IMR-90 (cell line): ENCODE measurements around the gene PSEN2. TPM values are rescaled to one million over a fixed set of nuclear protein-coding genes. Genes with fewer than 3 reads are reported as not detected.

Experiments
- ATAC-seq: fragments of 200-7000 bp; cut with Tn5 transposase; 2 replicates; pipeline ENCODE4 v1.9.1; 2020; ENCODE audit warnings: low read depth, mild to moderate bottlenecking, moderate library complexity
- BruUV-seq: library from RNA; stranded (reverse); fragments of 400-500 nt; replicated peaks from 2 replicates; lab custom pipeline; 2021; lab: Mats Ljungman, UMichigan
- CTCF ChIA-PET: fragments of 300-600 bp; formaldehyde crosslinking; extraction: SDS; loops from one replicate; lab custom pipeline; 2021; ENCODE audit warnings: antibody characterized with exemption; lab: Yijun Ruan, JAX
- POLR2A ChIA-PET: fragments of 300-600 bp; sonication (Branson Sonifier 250); formaldehyde crosslinking; loops from one replicate; lab custom pipeline; 2022; ENCODE audit warnings: antibody characterized with exemption; ENCODE audit not compliant: unreplicated experiment; lab: Charles Lee
- DNase-seq: peaks from one replicate; pipeline ENCODE4 v3.0.0; 2013
- H2AFZ ChIP-seq: replicated peaks from 2 replicates; pipeline ENCODE3; 2013; ENCODE audit warnings: low read length, mild to moderate bottlenecking; ENCODE audit not compliant: poor library complexity
- H2AK5ac ChIP-seq: 2 replicates; pipeline ENCODE4 v1.6.1; 2013; ENCODE audit warnings: low read depth, low read length, inconsistent platforms
- H2AK9ac ChIP-seq: replicated peaks from 2 replicates; pipeline ENCODE3; 2013; ENCODE audit warnings: mild to moderate bottlenecking, low read depth, low read length, moderate library complexity; ENCODE audit not compliant: poor library complexity
- H2BK120ac ChIP-seq: 2 replicates; pipeline ENCODE4 v1.6.1; 2013; ENCODE audit warnings: low read depth, low read length, inconsistent platforms
- H2BK15ac ChIP-seq: 3 replicates; pipeline ENCODE4 v1.6.1; 2013; ENCODE audit warnings: low read depth, low read length, inconsistent platforms
- H2BK20ac ChIP-seq: 2 replicates; pipeline ENCODE4 v1.6.1; 2013; ENCODE audit warnings: low read depth, mild to moderate bottlenecking, inconsistent platforms, low read length, moderate library complexity
- H2BK5ac ChIP-seq: 2 replicates; pipeline ENCODE4 v1.6.1; 2013; ENCODE audit warnings: mild to moderate bottlenecking, low read depth, low read length, inconsistent platforms; ENCODE audit not compliant: poor library complexity, severe bottlenecking
- H3K14ac ChIP-seq: replicated peaks from 2 replicates; pipeline ENCODE4 v1.6.1; 2013; ENCODE audit warnings: low read depth, low read length, inconsistent platforms
- H3K18ac ChIP-seq: 2 replicates; pipeline ENCODE4 v1.6.1; 2013; ENCODE audit warnings: low read depth, low read length, control low read depth
- H3K23ac ChIP-seq: 2 replicates; pipeline ENCODE4 v1.6.1; 2013; ENCODE audit warnings: low read depth, low read length, inconsistent platforms
- H3K27ac ChIP-seq: 2 replicates; pipeline ENCODE4 v1.5.1; 2013; ENCODE audit warnings: mild to moderate bottlenecking, control low read depth, low read length; ENCODE audit not compliant: insufficient read depth
- H3K27me3 ChIP-seq: 2 replicates; pipeline ENCODE4 v1.6.1; 2013; ENCODE audit warnings: low read length; ENCODE audit not compliant: control insufficient read depth, insufficient read depth
- H3K36me3 ChIP-seq: 2 replicates; pipeline ENCODE4 v1.6.1; 2013; ENCODE audit warnings: low read length, mixed read lengths; ENCODE audit not compliant: control insufficient read depth, insufficient read depth
- H3K4ac ChIP-seq: 2 replicates; pipeline ENCODE4 v1.6.1; 2013; ENCODE audit warnings: low read depth, low read length, inconsistent platforms
- H3K4me1 ChIP-seq: 2 replicates; pipeline ENCODE4 v1.6.1; 2013; ENCODE audit warnings: low read length, mixed read lengths; ENCODE audit not compliant: control insufficient read depth, insufficient read depth
- H3K4me2 ChIP-seq: 2 replicates; pipeline ENCODE4 v1.6.1; 2013; ENCODE audit warnings: low read depth, mild to moderate bottlenecking, control low read depth, low read length, moderate library complexity
- H3K4me3 ChIP-seq: 2 replicates; pipeline ENCODE4 v1.5.1; 2013; ENCODE audit warnings: low read depth, mild to moderate bottlenecking, control low read depth, low read length, moderate library complexity; ENCODE audit not compliant: insufficient read depth
- H3K56ac ChIP-seq: 2 replicates; pipeline ENCODE4 v1.6.1; 2013; ENCODE audit warnings: low read length, inconsistent platforms; ENCODE audit not compliant: insufficient read depth; ENCODE audit errors: extremely low read depth
- H3K79me1 ChIP-seq, 2 experiments: 2 replicates each; pipeline ENCODE4 v1.6.1; 2013; ENCODE audit warnings: low read length in 2 of 2, inconsistent platforms in 1 of 2, low read depth in 1 of 2
- H3K9ac ChIP-seq: 2 replicates; pipeline ENCODE4 v1.6.1; 2013; ENCODE audit warnings: low read depth, low read length, control low read depth
- H3K9me1 ChIP-seq: 2 replicates; pipeline ENCODE4 v1.6.1; 2013; ENCODE audit warnings: low read length, inconsistent platforms; ENCODE audit not compliant: insufficient read depth
- H3K9me3 ChIP-seq: 2 replicates; pipeline ENCODE4 v1.6.1; 2013; ENCODE audit warnings: low read length; ENCODE audit not compliant: control insufficient read depth, insufficient read depth
- H4K20me1 ChIP-seq: 2 replicates; pipeline ENCODE4 v1.6.1; 2013; ENCODE audit warnings: low read length, inconsistent platforms; ENCODE audit not compliant: insufficient read depth
- H4K5ac ChIP-seq: 2 replicates; pipeline ENCODE4 v1.6.1; 2013; ENCODE audit warnings: mild to moderate bottlenecking, low read depth, low read length, control low read depth
- H4K8ac ChIP-seq, 2 experiments: 2 replicates each; pipeline ENCODE4 v1.6.1; 2013; ENCODE audit warnings: low read depth in 2 of 2, low read length in 2 of 2, control low read depth in 1 of 2, inconsistent platforms in 1 of 2
- H4K91ac ChIP-seq: 2 replicates; pipeline ENCODE4 v1.6.1; 2013; ENCODE audit warnings: low read depth, low read length, inconsistent platforms; ENCODE audit not compliant: insufficient read depth
- CEBPB ChIP-seq: IDR thresholded peaks from 2 replicates; pipeline ENCODE4 v1.6.1; 2012; ENCODE audit warnings: low read depth, low read length, improper control_type of control experiment
- CHD1 ChIP-seq: IDR thresholded peaks from 2 replicates; pipeline ENCODE4 v1.6.1; 2012; ENCODE audit warnings: low read depth, low read length, improper control_type of control experiment
- MAFK ChIP-seq: IDR thresholded peaks from 2 replicates; pipeline ENCODE4 v1.6.1; 2012; ENCODE audit warnings: low read depth, low read length, improper control_type of control experiment
- MAZ ChIP-seq: IDR thresholded peaks from 2 replicates; pipeline ENCODE4 v1.6.1; 2012; ENCODE audit warnings: low read depth, mild to moderate bottlenecking, low read length, improper control_type of control experiment, moderate library complexity, borderline replicate concordance
- MXI1 ChIP-seq: IDR thresholded peaks from 2 replicates; pipeline ENCODE4 v1.6.1; 2012; ENCODE audit warnings: low read depth, mild to moderate bottlenecking, low read length, moderate library complexity, borderline replicate concordance
- NFE2L2 ChIP-seq: fragments of 150-350 bp; IDR thresholded peaks from 2 replicates; pipeline ENCODE4 v1.6.1; 2016; ENCODE audit warnings: low read depth, mild to moderate bottlenecking, low read length
- RAD21 ChIP-seq: IDR thresholded peaks from 2 replicates; pipeline ENCODE4 v1.6.1; 2012; ENCODE audit warnings: low read length, improper control_type of control experiment
- RFX5 ChIP-seq: IDR thresholded peaks from 2 replicates; pipeline ENCODE4 v1.8.0; 2012; ENCODE audit warnings: low read depth, mild to moderate bottlenecking, low read length, moderate library complexity
- SMC3 ChIP-seq: fragments of 150-350 bp; IDR thresholded peaks from 2 replicates; pipeline ENCODE4 v1.6.1; 2016; ENCODE audit warnings: low read depth, mild to moderate bottlenecking, antibody characterized with exemption, low read length, moderate library complexity
- WGBS, 2 experiments: methylation state at CpG; one replicate each; pipeline versions ENCODE4 v1.1.5 to v1.1.7; 2013; ENCODE audit warnings: missing lambda C conversion rate in 2 of 2; ENCODE audit not compliant: insufficient read length in 1 of 2; ENCODE audit errors: extremely low coverage in 2 of 2; 5-methylcytosine and 5-hydroxymethylcytosine counted together
- dilution Hi-C: fragments of 300-500 bp; cut with HindIII; formaldehyde crosslinking; loops from one replicate; pipeline ENCODE4 v1.14.3; 2018; ENCODE audit warnings: low sequenced_read_pairs; ENCODE audit not compliant: unreplicated experiment
- in situ Hi-C: fragments of 300-500 bp; cut with MboI; formaldehyde crosslinking; loops from 3 replicates; pipeline ENCODE4 v1.14.3; 2019; ENCODE audit warnings: low sequenced_read_pairs, inconsistent platforms, mixed read lengths
- intact Hi-C: fragments of 100-400 bp; cut with micrococcal nuclease; formaldehyde crosslinking; loops from 2 replicates; pipeline ENCODE4 v1.10.0; 2022
- polyA plus RNA-seq, 3 experiments: library from polyadenylated mRNA; depleted of rRNA; stranded (reverse); fragments of >200 nt; gene quantifications; 2 replicates each; pipeline ENCODE4 v1.2.3, GENCODE V29; 2012; ENCODE audit warnings: low replicate concordance in 1 of 3
- total RNA-seq: library from RNA; depleted of rRNA; stranded (reverse); fragments of >200 nt; gene quantifications from 2 replicates; pipeline ENCODE4 v1.2.3, GENCODE V29; 2012
- TF ChIP-seq, protein P1 (sequence below): fragments of 150-350 bp; IDR thresholded peaks from 2 replicates; pipeline ENCODE4 v1.6.1; 2016; ENCODE audit warnings: low read depth, mild to moderate bottlenecking, low read length, moderate library complexity, borderline replicate concordance
- TF ChIP-seq, protein P2 (sequence below): conservative IDR thresholded peaks from 2 replicates; pipeline ENCODE4 v1.5.1; 2012; ENCODE audit warnings: mild to moderate bottlenecking, low read depth, low read length, improper control_type of control experiment

The PSEN2 gene
- total and polyA plus RNA-seq, 2 of the 4 experiments (the other 2 are of a cell fraction), result 15.0 to 24.4 TPM

DNA sequence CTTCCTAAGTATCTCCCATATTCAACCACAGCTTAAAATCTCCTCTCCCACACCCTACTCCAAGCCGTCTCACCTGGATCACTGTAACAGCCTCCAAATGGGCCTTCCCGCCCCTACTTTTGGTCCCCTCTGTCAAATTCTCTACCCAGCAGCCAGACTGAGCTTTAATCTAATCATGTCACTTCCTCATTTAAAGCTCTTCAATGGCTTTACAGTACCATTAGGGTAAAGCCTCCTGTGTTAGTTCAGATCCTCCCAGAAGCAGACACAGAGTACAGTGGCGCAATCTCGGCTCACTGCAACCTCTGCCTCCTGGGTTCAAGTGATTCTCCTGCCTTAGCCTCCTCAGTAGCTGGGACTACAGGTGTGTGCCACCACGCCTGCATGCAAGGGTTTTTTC lies 46.8 kb upstream of the PSEN2 start:
- H3K9me1 ChIP-seq, result no peaks in the 10 kb centered on the region

More for the DNA sequence above, 46.8 kb upstream of the PSEN2 start:
- TF ChIP-seq MAFK, result no peak
- no peak for TF ChIP-seq SMC3
- no peak for TF ChIP-seq NFE2L2
- TF ChIP-seq, protein P1, sequence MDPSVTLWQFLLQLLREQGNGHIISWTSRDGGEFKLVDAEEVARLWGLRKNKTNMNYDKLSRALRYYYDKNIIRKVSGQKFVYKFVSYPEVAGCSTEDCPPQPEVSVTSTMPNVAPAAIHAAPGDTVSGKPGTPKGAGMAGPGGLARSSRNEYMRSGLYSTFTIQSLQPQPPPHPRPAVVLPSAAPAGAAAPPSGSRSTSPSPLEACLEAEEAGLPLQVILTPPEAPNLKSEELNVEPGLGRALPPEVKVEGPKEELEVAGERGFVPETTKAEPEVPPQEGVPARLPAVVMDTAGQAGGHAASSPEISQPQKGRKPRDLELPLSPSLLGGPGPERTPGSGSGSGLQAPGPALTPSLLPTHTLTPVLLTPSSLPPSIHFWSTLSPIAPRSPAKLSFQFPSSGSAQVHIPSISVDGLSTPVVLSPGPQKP, result no peak
- no peak for TF ChIP-seq RAD21
- TF ChIP-seq, protein P2, sequence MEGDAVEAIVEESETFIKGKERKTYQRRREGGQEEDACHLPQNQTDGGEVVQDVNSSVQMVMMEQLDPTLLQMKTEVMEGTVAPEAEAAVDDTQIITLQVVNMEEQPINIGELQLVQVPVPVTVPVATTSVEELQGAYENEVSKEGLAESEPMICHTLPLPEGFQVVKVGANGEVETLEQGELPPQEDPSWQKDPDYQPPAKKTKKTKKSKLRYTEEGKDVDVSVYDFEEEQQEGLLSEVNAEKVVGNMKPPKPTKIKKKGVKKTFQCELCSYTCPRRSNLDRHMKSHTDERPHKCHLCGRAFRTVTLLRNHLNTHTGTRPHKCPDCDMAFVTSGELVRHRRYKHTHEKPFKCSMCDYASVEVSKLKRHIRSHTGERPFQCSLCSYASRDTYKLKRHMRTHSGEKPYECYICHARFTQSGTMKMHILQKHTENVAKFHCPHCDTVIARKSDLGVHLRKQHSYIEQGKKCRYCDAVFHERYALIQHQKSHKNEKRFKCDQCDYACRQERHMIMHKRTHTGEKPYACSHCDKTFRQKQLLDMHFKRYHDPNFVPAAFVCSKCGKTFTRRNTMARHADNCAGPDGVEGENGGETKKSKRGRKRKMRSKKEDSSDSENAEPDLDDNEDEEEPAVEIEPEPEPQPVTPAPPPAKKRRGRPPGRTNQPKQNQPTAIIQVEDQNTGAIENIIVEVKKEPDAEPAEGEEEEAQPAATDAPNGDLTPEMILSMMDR, result no peak
- no peak for TF ChIP-seq CHD1
- no peak for TF ChIP-seq RFX5
- no peak for TF ChIP-seq MXI1
- no peak for TF ChIP-seq CEBPB
- no peak for TF ChIP-seq MAZ
- no peak overlapping the region for H2BK20ac ChIP-seq
- dilution Hi-C loops, result no loop called here
- H3K4me2 ChIP-seq, result no peak overlapping the region
- no peak overlapping the region for H2BK15ac ChIP-seq
- no peak overlapping the region for H3K18ac ChIP-seq
- no peak overlapping the region for H3K56ac ChIP-seq
- H3K9ac ChIP-seq, result no peak overlapping the region
- no peak overlapping the region for H3K4ac ChIP-seq
- H2BK5ac ChIP-seq, result no peak overlapping the region
- ChIA-PET CTCF (no interaction called here), POLR2A (no interaction called here)
- no peak overlapping the region for H4K5ac ChIP-seq
- WGBS, 2 experiments, result no CpG with 5 or more reads among the region's 5 CpGs
- no peak overlapping the region for H4K8ac ChIP-seq
- H3K14ac ChIP-seq, result no peak overlapping the region
- H4K20me1 ChIP-seq, result no peaks in the 10 kb centered on the region
- no peak for ATAC-seq
- no peak overlapping the region for H3K27ac ChIP-seq
- BruUV-seq, result no TSS peak
- no peak overlapping the region for H2AK5ac ChIP-seq
- H3K23ac ChIP-seq, result no peak overlapping the region
- DNase-seq, result no peak
- no peak overlapping the region for H2BK120ac ChIP-seq
- no peak overlapping the region for H3K4me3 ChIP-seq
- in situ Hi-C loops, result loop anchor here (5.0 kb wide), 1 partner anchor 186 kb away; no protein-coding TSS in a partner anchor
- no peaks in the 10 kb centered on the region for H3K27me3 ChIP-seq
- H2AFZ ChIP-seq, result no peak overlapping the region
- no peak overlapping the region for H2AK9ac ChIP-seq
- H4K91ac ChIP-seq, result no peak overlapping the region
- no peaks in the 10 kb centered on the region for H3K36me3 ChIP-seq
- no peaks in the 10 kb centered on the region for H3K9me3 ChIP-seq
- intact Hi-C loops, result loop anchor here (5.0 kb wide), 1 partner anchor 86 kb away; the partner anchor contains the start of gene ITPKB
- peaks cover 7% of the 10 kb centered on the region for H3K4me1 ChIP-seq
- H3K79me1 ChIP-seq, result no peaks in the 10 kb centered on the region
